GM11168 (cell line): ENCODE results near the gene MAN1C1.
"Not testable (repeated sequence)": the region's sequence is repeated elsewhere in the genome, so short reads cannot be mapped to it uniquely, and the experiment has no call there.

ENCODE experiments used
- in situ Hi-C: fragments of 300-500 bp; cut with MboI; formaldehyde crosslinking; loops from one replicate; pipeline ENCODE4 v1.12.0; 2022; ENCODE audit warnings: low sequenced_read_pairs; ENCODE audit not compliant: unreplicated experiment

MAN1C1 gene

GRCh38 chr1:25581764-25582163, 34.8 kb upstream of the MAN1C1 start:
- in situ Hi-C loops: no loop called here

- in situ Hi-C loops: no loop called here
These were observed 32.8 kb upstream of the MAN1C1 start for GRCh38 chr1:25583519-25584370.

GRCh38 chr1:25586181-25586588, 30.4 kb upstream of the MAN1C1 start:
- in situ Hi-C loops: no loop called here

GRCh38 chr1:25587290-25587689, 29.3 kb upstream of the MAN1C1 start:
- in situ Hi-C loops: no loop called here

- in situ Hi-C loops: not testable (repeated sequence)
These were observed 28.4 kb upstream of the MAN1C1 start for GRCh38 chr1:25588224-25588623.

- in situ Hi-C loops: not testable (repeated sequence)
These were observed 27.8 kb upstream of the MAN1C1 start for GRCh38 chr1:25588786-25589185.

GRCh38 chr1:25590096-25590824, 26.3 kb upstream of the MAN1C1 start:
- in situ Hi-C loops: no loop called here

- in situ Hi-C loops: no loop called here
These were observed 22.7 kb upstream of the MAN1C1 start for GRCh38 chr1:25593861-25594260.

- in situ Hi-C loops: no loop called here
These were observed 21.6 kb upstream of the MAN1C1 start for GRCh38 chr1:25594971-25595370.

- in situ Hi-C loops: not testable (repeated sequence)
These were observed 19.9 kb upstream of the MAN1C1 start for GRCh38 chr1:25596641-25597040.

GRCh38 chr1:25598879-25599278, 17.7 kb upstream of the MAN1C1 start:
- in situ Hi-C loops: no loop called here

GRCh38 chr1:25599969-25600610, 16.5 kb upstream of the MAN1C1 start:
- in situ Hi-C loops: no loop called here

- in situ Hi-C loops: not testable (repeated sequence)
These were observed 15.5 kb upstream of the MAN1C1 start for GRCh38 chr1:25600971-25601699.

- in situ Hi-C loops: not testable (repeated sequence)
These were observed 12.6 kb upstream of the MAN1C1 start for GRCh38 chr1:25603779-25604538.

GRCh38 chr1:25607123-25607522, 9.5 kb upstream of the MAN1C1 start:
- in situ Hi-C loops: no loop called here

- in situ Hi-C loops: no loop called here
These were observed 8.0 kb upstream of the MAN1C1 start for GRCh38 chr1:25608488-25609178.

- in situ Hi-C loops: loop anchor here (10.0 kb wide), 1 partner anchor 195 kb away; the partner anchor contains the start of gene SELENON
These were observed 6.7 kb upstream of the MAN1C1 start for GRCh38 chr1:25609921-25610320.

GRCh38 chr1:25610822-25611630, 5.6 kb upstream of the MAN1C1 start:
- in situ Hi-C loops: loop anchor here (10.0 kb wide), 1 partner anchor 194 kb away; the partner anchor contains the start of gene SELENON
